ENCODE data around the gene CFAP74.

DNA sequence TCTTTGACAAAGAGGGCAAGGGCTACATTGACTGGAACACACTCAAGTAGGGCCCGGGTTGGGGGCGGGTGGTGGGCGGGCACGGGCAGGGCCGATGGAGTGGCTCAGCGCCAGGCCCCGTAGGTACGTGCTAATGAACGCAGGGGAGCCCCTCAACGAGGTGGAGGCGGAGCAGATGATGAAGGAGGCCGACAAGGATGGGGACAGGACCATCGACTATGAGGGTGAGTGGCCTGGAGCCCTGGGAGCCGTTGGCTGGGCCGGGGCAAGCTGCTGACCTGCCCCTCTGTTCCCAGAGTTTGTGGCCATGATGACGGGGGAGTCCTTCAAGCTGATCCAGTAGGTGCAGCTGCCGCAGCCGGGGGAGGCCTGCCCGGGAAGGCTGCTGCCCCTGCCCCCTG lies 86.7 kb downstream of the CFAP74 start:
- TF ChIP-seq XRCC5 (optimal IDR thresholded peaks at IDR 0.05; ENCODE audit: low read length) (no peak), ZFP36 (IDR thresholded peaks at IDR 0.05; ENCODE audit: borderline replicate concordance, low read depth, low read length, partially characterized antibody) (no peak), SP2 (CRISPR knock-in tag; IDR thresholded peaks at IDR 0.05) (no peak), RBM22 (optimal IDR thresholded peaks at IDR 0.05; ENCODE audit: low read length) (no peak)
- TF ChIP-seq, protein P1, sequence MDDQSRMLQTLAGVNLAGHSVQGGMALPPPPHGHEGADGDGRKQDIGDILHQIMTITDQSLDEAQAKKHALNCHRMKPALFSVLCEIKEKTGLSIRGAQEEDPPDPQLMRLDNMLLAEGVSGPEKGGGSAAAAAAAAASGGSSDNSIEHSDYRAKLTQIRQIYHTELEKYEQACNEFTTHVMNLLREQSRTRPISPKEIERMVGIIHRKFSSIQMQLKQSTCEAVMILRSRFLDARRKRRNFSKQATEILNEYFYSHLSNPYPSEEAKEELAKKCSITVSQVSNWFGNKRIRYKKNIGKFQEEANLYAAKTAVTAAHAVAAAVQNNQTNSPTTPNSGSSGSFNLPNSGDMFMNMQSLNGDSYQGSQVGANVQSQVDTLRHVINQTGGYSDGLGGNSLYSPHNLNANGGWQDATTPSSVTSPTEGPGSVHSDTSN (CRISPR knock-in tag; IDR thresholded peaks at IDR 0.05; ENCODE audit: borderline replicate concordance), result no peak
- TF ChIP-seq, protein P2, sequence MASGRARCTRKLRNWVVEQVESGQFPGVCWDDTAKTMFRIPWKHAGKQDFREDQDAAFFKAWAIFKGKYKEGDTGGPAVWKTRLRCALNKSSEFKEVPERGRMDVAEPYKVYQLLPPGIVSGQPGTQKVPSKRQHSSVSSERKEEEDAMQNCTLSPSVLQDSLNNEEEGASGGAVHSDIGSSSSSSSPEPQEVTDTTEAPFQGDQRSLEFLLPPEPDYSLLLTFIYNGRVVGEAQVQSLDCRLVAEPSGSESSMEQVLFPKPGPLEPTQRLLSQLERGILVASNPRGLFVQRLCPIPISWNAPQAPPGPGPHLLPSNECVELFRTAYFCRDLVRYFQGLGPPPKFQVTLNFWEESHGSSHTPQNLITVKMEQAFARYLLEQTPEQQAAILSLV (CRISPR knock-in tag; IDR thresholded peaks at IDR 0.05; ENCODE audit: borderline replicate concordance), result no peak

Data from HepG2 (cell line).